Bronchus fibroblast of lung (primary cell): ENCODE results near the gene ZNF560. TPM values are rescaled to one million over a fixed set of nuclear protein-coding genes. Genes with fewer than 3 reads are reported as not detected.

Experiments used
- total RNA-seq: library from RNA; depleted of rRNA; stranded (reverse); fragments of >200 nt; gene quantifications from 2 replicates; pipeline ENCODE4 v1.2.3, GENCODE V29; 2015

Gene ZNF560
- 0.67 and 1.0 TPM in 2 replicates for total RNA-seq

GRCh38 chr19:9498183-9498902, at the start of gene ZNF560:
Gene ZNF560, minus strand, starts transcription at chr19:9498616. Its CDS starts 23,303 bp downstream, at chr19:9475313.

GRCh38 chr19:9538183-9539058, 40.0 kb upstream of the ZNF560 start, which contains the start of gene ZNF426:
Gene ZNF426, minus strand, starts transcription at chr19:9538645. Its CDS starts 2,413 bp downstream, at chr19:9536232.

GRCh38 chr19:9435279-9436268, 62.8 kb downstream of the ZNF560 start, which contains the start of gene ZNF266:
Gene ZNF266, minus strand, starts transcription at chr19:9435573. Its CDS starts 15,484 bp downstream, at chr19:9420089.

Other genes with a start within 250 kb of the ZNF560 start
- not detected in 2 replicates for gene OR7E24, start 247.7 kb downstream of the ZNF560 start, total RNA-seq
- 6.6 and 8.6 TPM in 2 replicates for gene ZNF699, start 188.8 kb downstream of the ZNF560 start, total RNA-seq
- 4.4 and 5.9 TPM in 2 replicates for gene ZNF559, start 174.4 kb downstream of the ZNF560 start, total RNA-seq
- gene ZNF177, start 135.6 kb downstream of the ZNF560 start, total RNA-seq, result 0.89 and 5.4 TPM in 2 replicates
- gene ZNF266, start 63.0 kb downstream of the ZNF560 start, total RNA-seq, result 6.8 and 14.8 TPM in 2 replicates
- 6.4 and 8.6 TPM in 2 replicates for gene ZNF426, start 40.0 kb upstream of the ZNF560 start, total RNA-seq
- 15.0 and 15.5 TPM in 2 replicates for gene ZNF121, start 85.9 kb upstream of the ZNF560 start, total RNA-seq
- gene ZNF561, start 122.6 kb upstream of the ZNF560 start, total RNA-seq, result 11.9 and 16.5 TPM in 2 replicates
- 11.8 and 12.5 TPM in 2 replicates for gene ZNF562, start 176.5 kb upstream of the ZNF560 start, total RNA-seq